ENCODE measurements around the gene RNASET2.
A peak's percentile ranks its signal among the peaks of the same experiment; 100 is the strongest.

The RNASET2 gene

DNA sequence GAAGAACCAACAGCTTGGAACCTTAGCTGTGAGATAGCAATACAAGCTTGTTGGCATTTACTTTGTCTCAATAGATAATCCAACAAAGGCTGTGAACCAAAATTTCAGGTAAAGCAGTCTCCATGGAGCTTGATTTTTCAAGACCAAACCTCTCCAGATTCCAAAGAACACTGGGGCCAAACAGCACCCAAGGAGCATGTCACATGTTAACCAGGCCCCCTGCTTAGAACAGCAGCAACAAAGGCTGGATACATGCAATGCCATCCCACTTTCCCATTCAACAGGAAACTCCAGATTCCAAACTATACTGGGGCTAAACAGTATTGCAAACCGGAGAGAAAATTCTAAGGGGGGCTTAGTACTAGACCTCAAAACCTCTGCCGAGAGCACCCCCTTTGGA, 15.8 kb upstream of the RNASET2 start:
- TF ChIP-seq SIN3A (IDR thresholded peaks at IDR 0.05; ENCODE audit: borderline replicate concordance, insufficient read depth, low read length) (no peak), TAF1 (IDR thresholded peaks at IDR 0.05; ENCODE audit: borderline replicate concordance, insufficient read depth, low read length) (no peak), FOXP2 (optimal IDR thresholded peaks at IDR 0.05; ENCODE audit: borderline replicate concordance, extremely low read depth, extremely low read length, insufficient read depth) (no peak), POLR2AphosphoS5 (IDR thresholded peaks at IDR 0.05; ENCODE audit: low read depth, low read length) (no peak)
- TF ChIP-seq, protein P1, sequence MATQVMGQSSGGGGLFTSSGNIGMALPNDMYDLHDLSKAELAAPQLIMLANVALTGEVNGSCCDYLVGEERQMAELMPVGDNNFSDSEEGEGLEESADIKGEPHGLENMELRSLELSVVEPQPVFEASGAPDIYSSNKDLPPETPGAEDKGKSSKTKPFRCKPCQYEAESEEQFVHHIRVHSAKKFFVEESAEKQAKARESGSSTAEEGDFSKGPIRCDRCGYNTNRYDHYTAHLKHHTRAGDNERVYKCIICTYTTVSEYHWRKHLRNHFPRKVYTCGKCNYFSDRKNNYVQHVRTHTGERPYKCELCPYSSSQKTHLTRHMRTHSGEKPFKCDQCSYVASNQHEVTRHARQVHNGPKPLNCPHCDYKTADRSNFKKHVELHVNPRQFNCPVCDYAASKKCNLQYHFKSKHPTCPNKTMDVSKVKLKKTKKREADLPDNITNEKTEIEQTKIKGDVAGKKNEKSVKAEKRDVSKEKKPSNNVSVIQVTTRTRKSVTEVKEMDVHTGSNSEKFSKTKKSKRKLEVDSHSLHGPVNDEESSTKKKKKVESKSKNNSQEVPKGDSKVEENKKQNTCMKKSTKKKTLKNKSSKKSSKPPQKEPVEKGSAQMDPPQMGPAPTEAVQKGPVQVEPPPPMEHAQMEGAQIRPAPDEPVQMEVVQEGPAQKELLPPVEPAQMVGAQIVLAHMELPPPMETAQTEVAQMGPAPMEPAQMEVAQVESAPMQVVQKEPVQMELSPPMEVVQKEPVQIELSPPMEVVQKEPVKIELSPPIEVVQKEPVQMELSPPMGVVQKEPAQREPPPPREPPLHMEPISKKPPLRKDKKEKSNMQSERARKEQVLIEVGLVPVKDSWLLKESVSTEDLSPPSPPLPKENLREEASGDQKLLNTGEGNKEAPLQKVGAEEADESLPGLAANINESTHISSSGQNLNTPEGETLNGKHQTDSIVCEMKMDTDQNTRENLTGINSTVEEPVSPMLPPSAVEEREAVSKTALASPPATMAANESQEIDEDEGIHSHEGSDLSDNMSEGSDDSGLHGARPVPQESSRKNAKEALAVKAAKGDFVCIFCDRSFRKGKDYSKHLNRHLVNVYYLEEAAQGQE (IDR thresholded peaks at IDR 0.05; ENCODE audit: insufficient read depth in 1 of 2, low read depth in 2 of 2, low read length in 2 of 2) = no peak

DNA sequence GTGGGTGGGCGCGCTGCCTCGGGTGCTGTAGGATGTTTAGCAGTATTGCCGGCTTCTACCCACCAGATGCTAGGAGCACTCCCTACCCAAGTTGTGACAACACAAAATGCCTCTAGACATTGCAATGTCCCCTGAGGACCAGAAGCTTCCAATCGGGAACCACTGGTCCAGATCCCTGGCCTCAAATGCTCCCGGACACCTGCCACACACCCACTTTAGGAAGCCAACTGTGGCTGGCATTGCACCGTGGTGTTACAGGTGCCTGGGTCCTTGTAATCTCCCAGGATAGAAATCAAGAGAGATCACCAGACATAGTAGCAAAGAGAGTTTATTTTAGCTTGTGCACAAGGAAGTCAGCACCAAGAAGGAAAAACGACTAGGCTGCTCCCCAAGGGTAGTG, 14.9 kb upstream of the RNASET2 start:
- TF ChIP-seq POLR2AphosphoS5 (IDR thresholded peaks at IDR 0.05; ENCODE audit: low read depth, low read length) = no peak
- TF ChIP-seq SIN3A (IDR thresholded peaks at IDR 0.05; ENCODE audit: borderline replicate concordance, insufficient read depth, low read length) = no peak
- TF ChIP-seq, protein P1 (IDR thresholded peaks at IDR 0.05; ENCODE audit: insufficient read depth in 1 of 2, low read depth in 2 of 2, low read length in 2 of 2) = no peak
- TF ChIP-seq TAF1 (IDR thresholded peaks at IDR 0.05; ENCODE audit: borderline replicate concordance, insufficient read depth, low read length) = no peak

DNA sequence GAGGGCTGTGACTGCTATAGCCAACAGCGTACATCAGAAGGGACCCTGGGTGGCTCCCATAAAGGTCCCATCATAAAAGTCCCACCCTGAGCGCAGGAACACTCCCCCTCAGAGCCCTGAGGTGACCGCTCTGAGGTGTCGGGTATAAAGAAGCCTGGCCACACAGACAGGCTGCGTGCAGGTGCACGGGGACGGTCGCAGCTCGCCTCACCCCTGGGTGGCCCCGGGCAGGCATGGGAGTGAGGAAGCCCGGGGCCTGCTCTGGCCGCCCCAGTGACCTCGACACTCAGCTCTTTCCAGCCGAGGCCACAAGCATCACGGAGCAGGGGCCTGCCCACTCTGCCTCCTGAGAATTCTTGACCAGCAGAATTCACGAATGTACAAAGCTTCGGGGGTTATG, 14.4 kb upstream of the RNASET2 start:
- TF ChIP-seq POLR2AphosphoS5 (IDR thresholded peaks at IDR 0.05; ENCODE audit: low read depth, low read length) = no peak
- no peak for TF ChIP-seq TAF1 (IDR thresholded peaks at IDR 0.05; ENCODE audit: borderline replicate concordance, insufficient read depth, low read length)
- no peak for TF ChIP-seq SIN3A (IDR thresholded peaks at IDR 0.05; ENCODE audit: borderline replicate concordance, insufficient read depth, low read length)
- no peak for TF ChIP-seq FOXP2 (optimal IDR thresholded peaks at IDR 0.05; ENCODE audit: borderline replicate concordance, extremely low read depth, extremely low read length, insufficient read depth)
- TF ChIP-seq, protein P1 (IDR thresholded peaks at IDR 0.05; ENCODE audit: insufficient read depth in 1 of 2, low read depth in 2 of 2, low read length in 2 of 2) = no peak

DNA sequence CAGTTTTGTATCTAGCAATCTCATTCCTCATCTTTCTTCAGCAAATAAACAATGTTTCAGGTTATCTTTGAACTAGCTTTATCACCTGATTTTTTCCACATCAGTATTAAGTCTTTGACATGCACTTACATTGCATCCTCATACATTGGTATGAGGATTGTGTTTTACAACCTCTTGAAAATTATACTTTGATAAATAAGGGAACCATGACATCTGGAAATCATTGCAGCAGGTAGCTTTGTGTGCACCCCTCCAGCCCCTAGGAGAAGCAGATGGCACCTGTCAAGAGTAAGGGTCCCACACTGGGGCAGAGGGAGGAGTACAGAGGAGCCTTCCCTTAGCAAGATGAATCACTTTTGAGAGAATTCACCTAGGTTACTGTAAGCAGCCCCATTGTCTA, 13.7 kb upstream of the RNASET2 start:
- TF ChIP-seq FOXP2 (optimal IDR thresholded peaks at IDR 0.05; ENCODE audit: borderline replicate concordance, extremely low read depth, extremely low read length, insufficient read depth) = no peak
- no peak for TF ChIP-seq POLR2AphosphoS5 (IDR thresholded peaks at IDR 0.05; ENCODE audit: low read depth, low read length)
- TF ChIP-seq TAF1 (IDR thresholded peaks at IDR 0.05; ENCODE audit: borderline replicate concordance, insufficient read depth, low read length) = no peak
- TF ChIP-seq, protein P1 (IDR thresholded peaks at IDR 0.05; ENCODE audit: insufficient read depth in 1 of 2, low read depth in 2 of 2, low read length in 2 of 2) = no peak
- TF ChIP-seq SIN3A (IDR thresholded peaks at IDR 0.05; ENCODE audit: borderline replicate concordance, insufficient read depth, low read length) = no peak

DNA sequence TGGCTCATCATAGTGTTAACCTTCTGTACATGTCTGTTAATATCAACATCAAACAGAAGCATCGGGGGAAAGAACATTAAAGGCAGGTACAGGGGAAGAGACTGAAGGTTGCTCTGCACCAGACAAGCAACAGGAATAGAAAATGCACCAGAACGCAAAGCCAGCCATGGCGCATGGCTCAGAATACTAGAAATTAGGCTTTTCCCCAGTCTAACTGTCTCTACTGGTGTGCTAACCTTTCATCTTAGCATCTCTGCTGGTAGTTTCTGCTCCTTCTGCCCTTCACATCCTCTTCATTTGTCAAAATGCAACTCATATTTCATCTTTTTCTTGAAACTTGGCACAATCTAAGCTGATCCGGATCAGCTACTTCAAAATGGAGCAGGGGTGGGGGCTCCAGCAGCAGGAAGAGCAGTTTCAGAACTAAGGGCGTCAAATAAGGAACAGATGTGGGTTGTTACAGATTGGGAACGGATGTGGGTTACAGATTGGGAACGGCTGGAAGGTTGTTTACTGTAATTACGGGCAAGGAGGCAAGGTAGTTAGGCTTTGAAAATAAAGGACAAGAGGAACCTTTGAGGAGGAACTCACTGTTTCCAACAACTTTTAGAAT, 13.1 kb upstream of the RNASET2 start:
- TF ChIP-seq FOXP2 (optimal IDR thresholded peaks at IDR 0.05; ENCODE audit: borderline replicate concordance, extremely low read depth, extremely low read length, insufficient read depth) = peak; percentile 27
- TF ChIP-seq POLR2AphosphoS5 (IDR thresholded peaks at IDR 0.05; ENCODE audit: low read depth, low read length) = no peak
- no peak for TF ChIP-seq TAF1 (IDR thresholded peaks at IDR 0.05; ENCODE audit: borderline replicate concordance, insufficient read depth, low read length)
- TF ChIP-seq, protein P1 (IDR thresholded peaks at IDR 0.05; ENCODE audit: insufficient read depth in 1 of 2, low read depth in 2 of 2, low read length in 2 of 2) = 0 out of 4 replicates have a peak, but pooled peaks of 1 of the 2 experiments have one; percentile 46
